PFSK-1 (cell line): ENCODE data around the gene ANKMY1.

Experiments used
- POLR2AphosphoS5 ChIP-seq: IDR thresholded peaks from 2 replicates; pipeline ENCODE4 v1.6.1; 2012; ENCODE audit warnings: low read depth, mild to moderate bottlenecking, control low read depth, low read length, moderate library complexity
- TAF1 ChIP-seq: IDR thresholded peaks from 2 replicates; pipeline ENCODE4 v1.6.1; 2012; ENCODE audit warnings: low read length, control low read depth, borderline replicate concordance; ENCODE audit not compliant: insufficient read depth
- TF ChIP-seq, protein P1 (sequence below), 2 experiments: IDR thresholded peaks; 2 replicates each; pipeline versions ENCODE4 v1.6.1 to v1.8.0; 2011 to 2012; ENCODE audit warnings: low read depth in 2 of 2, low read length in 2 of 2, control low read depth in 1 of 2, inconsistent platforms in 1 of 2, mild to moderate bottlenecking in 1 of 2, moderate library complexity in 1 of 2; ENCODE audit not compliant: insufficient read depth in 1 of 2

DNA sequence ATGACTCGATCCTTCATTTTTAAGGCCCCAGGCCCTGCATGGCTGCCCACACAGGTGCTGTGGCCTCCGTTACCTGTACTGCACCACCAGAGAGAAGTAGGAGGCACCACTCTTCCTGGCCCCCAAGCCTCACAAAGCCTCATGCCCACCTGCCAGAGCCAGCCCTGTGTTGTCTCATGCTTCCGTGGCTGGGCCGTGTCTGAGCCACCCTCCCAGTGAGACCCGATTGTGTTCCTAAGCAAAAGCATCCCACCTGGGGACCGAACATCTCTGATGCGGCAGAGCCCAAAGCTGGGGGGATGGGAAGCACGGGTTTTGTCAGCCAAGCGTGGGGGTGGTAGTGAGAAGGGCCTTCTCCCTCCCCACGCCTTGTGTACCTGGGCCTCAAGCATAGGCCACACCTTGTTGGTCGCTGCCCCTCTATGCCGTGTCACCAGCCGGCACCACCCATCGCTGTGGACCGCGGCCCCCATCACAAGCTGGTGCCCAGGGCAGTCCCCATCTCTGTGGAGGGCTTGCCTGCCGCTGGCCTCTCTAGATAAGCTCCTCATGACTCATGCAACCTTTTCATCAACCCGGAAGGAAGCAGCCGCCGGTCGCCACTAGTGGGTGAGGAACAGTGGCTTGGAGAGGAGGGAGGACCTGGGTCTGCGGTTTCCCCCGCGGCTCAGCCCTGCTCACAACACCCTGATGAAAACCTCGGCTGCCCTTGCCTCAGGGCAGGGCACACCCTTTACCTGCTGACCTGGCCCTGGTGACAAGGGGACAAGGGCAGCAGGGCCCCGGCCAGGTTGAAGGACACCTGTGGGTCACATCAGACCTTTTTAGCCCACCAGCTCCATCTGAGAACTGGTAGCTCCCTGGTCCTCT lies 7.8 kb upstream of the ANKMY1 start:
- TF ChIP-seq, protein P1, sequence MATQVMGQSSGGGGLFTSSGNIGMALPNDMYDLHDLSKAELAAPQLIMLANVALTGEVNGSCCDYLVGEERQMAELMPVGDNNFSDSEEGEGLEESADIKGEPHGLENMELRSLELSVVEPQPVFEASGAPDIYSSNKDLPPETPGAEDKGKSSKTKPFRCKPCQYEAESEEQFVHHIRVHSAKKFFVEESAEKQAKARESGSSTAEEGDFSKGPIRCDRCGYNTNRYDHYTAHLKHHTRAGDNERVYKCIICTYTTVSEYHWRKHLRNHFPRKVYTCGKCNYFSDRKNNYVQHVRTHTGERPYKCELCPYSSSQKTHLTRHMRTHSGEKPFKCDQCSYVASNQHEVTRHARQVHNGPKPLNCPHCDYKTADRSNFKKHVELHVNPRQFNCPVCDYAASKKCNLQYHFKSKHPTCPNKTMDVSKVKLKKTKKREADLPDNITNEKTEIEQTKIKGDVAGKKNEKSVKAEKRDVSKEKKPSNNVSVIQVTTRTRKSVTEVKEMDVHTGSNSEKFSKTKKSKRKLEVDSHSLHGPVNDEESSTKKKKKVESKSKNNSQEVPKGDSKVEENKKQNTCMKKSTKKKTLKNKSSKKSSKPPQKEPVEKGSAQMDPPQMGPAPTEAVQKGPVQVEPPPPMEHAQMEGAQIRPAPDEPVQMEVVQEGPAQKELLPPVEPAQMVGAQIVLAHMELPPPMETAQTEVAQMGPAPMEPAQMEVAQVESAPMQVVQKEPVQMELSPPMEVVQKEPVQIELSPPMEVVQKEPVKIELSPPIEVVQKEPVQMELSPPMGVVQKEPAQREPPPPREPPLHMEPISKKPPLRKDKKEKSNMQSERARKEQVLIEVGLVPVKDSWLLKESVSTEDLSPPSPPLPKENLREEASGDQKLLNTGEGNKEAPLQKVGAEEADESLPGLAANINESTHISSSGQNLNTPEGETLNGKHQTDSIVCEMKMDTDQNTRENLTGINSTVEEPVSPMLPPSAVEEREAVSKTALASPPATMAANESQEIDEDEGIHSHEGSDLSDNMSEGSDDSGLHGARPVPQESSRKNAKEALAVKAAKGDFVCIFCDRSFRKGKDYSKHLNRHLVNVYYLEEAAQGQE (IDR thresholded peaks at IDR 0.05; ENCODE audit: insufficient read depth in 1 of 2, low read depth in 2 of 2, low read length in 2 of 2), result 0 out of 4 replicates have a peak, but pooled peaks of 1 of the 2 experiments have one; percentile 14
- TF ChIP-seq POLR2AphosphoS5 (peak; percentile 34; the same call in 1 of the 2 replicates), TAF1 (no peak)
